Posterior cingulate gyrus (tissue), 11 donors: ENCODE data around the gene TSPYL4.
A peak's percentile ranks its signal among the peaks of the same experiment; 100 is the strongest.

ENCODE experiments used
- DNase-seq, 10 donors: peaks; one replicate each; pipeline versions ENCODE4 v3.0.0 to v3.0.0-alpha.2; 2020 to 2021; ENCODE audit warnings: mixed read lengths in 3 of 10
- intact Hi-C: fragments of 100-400 bp; cut with DNase I; formaldehyde crosslinking; loops from one replicate; pipeline ENCODE4 v1.15.1; 2023

The TSPYL4 gene

DNA sequence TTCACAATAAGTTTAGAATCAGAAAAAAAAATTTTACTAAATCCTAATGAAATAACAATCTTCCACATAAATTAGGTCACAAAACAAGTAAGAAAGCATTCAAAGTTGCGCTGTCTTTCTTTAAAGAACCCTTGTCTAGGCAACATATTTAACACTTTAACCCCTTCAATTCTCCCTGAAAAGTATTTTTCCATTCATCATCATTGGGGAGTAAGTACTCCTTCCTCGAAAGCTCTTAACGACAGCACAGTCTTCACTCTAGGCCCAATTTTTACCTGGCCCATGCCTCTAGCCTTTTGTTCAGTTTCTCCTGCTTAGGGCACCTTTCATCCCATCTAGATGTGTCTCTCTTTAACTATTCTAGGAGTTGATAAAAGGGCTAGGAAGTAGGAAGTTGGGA, 23.2 kb upstream of the TSPYL4 start:
- intact Hi-C loops: no loop called here
- no peak for DNase-seq

DNA sequence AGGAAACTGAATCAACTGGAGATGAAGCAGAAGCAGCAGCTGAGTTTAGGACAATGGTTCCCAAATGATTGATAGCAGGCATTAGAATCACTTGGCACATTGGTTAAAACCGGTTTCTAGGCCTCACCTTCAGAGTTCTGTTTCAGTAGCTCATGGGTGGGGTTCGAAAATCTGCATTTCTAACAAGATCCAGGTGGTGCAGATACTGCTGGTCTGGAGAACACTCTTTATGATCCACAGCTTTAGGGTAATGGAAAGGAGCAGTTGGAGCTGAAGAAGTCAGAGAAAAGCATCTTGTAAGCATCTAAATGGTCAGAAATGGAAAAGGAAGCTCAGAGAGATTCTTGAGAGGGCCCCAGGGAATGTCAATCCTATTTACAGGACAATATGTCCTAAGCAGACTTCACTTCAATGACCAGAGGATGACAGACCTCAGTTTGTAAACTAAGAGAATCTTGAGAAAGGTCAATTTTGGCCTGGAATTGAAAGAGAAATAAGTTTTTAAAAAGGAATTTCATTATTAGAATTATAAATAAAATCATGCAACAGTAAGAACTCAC, 17.4 kb upstream of the TSPYL4 start:
- intact Hi-C loops: no loop called here
- no peak for DNase-seq

DNA sequence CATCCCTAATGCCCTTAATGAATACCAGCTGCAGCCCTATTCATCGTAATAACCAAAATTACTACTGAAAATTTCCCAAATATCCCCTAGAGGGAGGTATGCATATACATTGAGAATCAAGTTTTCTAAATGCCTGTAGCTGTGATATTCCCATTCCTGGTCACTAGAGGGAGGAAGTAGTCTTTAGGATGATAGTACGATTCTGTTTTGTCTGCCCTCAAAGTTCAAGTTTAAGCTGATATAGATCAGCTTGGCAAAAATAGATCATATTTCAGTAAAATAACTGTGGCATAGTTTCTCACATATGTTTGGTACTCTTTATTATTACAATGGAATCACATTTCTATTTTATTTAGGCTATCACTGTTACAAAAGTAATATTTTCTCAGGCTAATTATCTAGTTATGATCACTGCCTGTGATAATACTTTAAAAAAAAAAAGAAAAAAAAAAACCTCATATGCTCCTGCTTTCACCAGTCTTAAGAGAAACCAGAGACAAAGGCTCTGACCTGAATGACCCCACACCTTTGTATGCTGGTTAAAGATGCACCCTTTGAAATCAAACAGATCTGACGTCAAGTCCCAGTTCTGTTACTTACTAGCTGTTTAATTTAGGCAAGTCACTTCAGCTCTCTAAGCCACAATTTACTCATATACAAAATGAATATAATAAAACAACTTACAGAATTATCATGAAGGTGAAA, 14.9 kb upstream of the TSPYL4 start:
- intact Hi-C loops: loop anchor here (10.0 kb wide), 1 partner anchor 54 kb away; no protein-coding TSS in a partner anchor
- no peak for DNase-seq

DNA sequence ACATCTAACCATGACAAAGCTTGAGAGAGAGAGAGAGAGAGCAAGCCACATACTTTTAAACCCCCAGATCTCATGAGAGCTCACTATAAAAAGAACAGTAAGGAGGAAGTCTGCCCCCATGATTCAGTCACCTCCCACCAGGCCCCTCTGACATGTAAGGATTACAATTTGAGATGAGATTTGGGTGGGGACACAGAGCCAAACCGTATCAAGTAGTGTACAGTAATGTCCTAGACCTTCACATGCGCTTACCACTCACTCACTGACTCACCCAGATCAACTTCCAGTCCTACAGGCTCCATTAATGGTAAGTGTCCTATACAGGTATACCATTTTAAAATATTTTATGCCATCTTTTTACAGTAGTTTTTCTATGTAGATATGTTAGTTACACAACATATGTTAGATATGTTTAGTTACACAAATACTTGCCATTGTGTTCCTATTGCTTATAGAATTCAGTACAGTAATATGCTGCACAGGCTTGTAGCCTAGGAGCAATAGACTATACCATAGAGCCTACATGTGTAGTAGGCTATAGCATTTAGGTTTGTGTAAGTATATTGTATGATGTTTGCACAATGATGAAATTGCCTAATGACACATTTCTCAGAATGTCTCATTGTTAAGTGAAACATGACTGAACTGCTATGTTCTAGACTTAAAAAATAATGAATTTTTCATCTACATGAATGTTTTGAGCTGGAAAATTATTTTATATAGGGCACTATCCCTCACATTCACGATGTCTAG, 14.1 kb upstream of the TSPYL4 start:
- no peak for DNase-seq
- intact Hi-C loops: loop anchor here (10.0 kb wide), 1 partner anchor 53 kb away; no protein-coding TSS in a partner anchor

DNA sequence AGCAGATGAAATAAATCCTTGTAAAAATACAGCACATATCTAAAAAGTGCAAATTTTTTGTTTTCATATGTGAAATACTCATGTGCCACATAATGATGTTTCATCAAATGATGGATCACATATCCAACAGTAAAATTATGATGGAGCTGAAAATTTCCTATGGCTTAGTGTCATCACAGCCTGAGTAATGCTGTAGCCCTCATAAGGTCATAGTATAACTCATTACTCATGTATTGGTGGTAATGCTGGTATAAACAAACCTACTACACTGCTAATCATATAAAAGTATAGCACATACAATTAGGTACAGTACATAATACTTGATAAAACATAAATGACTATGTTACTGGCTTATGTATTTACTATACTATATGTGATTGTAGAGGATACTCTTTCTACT, 12.9 kb upstream of the TSPYL4 start:
- intact Hi-C loops: loop anchor here (10.0 kb wide), 1 partner anchor 52 kb away; no protein-coding TSS in a partner anchor
- DNase-seq: no peak

DNA sequence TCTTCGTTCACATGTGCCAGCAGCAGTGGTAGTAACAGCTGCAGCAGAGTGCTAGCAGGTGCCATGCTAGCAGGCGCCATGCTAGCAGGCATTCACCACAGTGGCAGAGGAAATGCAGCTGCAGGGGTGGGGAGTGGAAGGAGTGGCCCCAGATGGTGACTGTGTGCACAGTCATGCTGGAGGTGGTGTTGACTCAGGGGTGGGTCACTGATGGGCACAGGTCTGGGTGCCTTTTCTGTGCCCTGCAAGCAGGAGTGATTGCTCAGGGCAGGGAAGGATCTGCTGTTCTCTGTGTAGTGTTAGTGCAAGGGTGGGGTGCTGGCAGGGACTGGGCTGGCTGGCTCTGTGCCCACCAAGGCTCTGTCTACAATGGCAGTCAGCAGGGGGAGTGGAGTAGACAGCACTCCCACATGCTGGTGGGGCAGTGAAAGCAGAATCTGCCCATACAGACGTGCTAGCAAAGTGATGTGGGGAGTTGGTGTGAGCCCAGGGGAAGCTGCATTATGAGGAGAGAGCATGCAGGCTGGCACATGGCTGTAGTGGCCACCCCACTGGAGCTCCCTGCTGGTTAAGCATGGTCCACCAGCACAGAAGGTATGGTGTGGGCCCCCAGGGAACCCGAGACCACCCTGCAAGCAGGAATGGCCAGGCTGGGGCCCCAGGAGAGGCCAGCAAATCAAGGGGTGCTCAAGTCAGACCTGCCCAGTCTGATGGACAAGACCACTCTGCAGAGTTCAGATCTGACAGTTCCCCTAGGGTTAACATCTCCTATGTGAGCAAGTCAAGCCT, 11.4 kb upstream of the TSPYL4 start:
- intact Hi-C loops: loop anchor here (10.0 kb wide), 1 partner anchor 50 kb away; no protein-coding TSS in a partner anchor
- DNase-seq: peak in 3 of 10 donors; percentile 30 to 76 (median 72)

DNA sequence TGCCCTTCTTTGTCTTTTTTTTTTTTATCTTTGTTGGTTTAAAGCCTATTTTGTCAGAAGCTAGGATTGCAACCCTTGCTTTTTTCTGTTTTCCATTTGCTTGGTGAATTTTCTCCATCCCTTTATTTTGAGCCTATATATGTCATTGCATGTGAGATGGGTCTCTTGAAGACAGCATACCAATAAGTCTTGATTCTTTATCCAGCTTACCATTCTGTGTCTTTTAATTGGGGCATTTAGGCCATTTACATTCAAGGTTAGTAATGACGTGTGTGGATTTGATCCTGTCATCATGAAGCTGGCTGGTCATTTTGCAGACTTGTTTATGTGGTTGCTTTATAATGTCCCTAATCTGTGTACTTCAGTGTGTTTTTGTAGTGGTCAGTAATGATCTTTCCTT, 9.5 kb upstream of the TSPYL4 start:
- intact Hi-C loops: loop anchor here (10.0 kb wide), 1 partner anchor 49 kb away; no protein-coding TSS in a partner anchor
- DNase-seq: no peak

DNA sequence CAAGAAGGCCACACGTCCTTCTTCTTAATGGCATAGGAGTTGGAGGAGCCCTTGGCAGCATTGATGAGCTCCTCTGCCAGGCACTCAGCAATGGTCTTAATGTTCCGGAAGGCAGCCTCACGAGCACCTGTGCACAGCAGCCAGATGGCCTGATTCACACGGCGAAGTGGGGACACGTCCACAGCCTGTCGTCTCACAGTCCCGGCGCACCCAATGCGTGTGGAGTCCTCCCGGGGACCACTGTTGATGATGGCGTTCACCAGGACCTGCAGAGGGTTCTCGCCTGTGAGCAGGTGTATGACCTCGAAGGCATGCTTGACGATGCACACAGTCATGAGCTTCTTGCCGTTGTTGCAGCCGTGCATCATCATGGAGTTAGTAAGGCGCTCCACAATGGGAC, 4.6 kb upstream of the TSPYL4 start:
- no peak for DNase-seq
- intact Hi-C loops: no loop called here

DNA sequence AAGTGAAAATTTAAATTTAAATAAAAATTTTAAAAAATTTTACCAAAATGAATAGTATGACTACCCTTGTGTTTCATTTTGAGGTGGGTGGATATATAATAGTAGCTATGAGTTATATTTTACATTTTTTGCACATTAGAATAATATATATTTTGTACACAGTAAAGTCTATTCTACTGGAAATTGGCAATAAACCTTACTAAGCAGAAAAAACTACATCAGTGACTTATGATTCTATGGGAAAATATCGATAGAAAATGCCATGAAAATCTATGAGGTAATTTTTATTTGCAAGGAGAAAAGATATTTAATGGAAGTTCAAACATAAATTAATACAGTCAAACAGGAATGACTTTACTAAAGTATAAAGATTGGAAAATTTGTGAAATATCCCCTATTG, 2.8 kb upstream of the TSPYL4 start:
- intact Hi-C loops: no loop called here

DNA sequence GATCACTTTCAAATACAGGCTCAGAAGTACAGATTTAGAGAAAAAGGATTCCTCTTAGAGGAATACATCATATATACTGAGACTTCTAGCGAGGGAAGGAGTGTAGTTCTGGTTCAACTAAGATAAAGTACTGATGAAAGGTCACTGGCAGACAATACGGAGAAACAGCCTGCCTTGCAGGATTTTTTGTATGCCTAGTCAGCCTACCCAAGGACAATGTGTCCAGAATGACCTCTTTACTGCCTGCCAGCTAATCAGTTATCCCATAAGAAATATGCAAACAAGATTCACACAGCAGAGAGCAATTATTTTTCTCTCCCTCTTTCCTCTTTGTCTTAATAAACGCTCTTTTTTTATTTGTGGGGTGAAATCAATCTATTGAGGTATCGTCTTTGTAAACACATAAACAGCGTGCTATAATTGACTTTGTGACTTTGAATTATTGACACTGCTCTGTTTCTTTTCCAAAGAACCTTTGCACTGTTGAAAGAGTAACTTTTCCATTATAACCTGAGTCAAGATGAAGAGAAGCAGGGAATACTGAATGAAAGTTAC, 1.4 kb upstream of the TSPYL4 start:
- no peak for DNase-seq
- intact Hi-C loops: no loop called here

More for the DNA sequence above, 2.8 kb upstream of the TSPYL4 start:
- DNase-seq: no peak

DNA sequence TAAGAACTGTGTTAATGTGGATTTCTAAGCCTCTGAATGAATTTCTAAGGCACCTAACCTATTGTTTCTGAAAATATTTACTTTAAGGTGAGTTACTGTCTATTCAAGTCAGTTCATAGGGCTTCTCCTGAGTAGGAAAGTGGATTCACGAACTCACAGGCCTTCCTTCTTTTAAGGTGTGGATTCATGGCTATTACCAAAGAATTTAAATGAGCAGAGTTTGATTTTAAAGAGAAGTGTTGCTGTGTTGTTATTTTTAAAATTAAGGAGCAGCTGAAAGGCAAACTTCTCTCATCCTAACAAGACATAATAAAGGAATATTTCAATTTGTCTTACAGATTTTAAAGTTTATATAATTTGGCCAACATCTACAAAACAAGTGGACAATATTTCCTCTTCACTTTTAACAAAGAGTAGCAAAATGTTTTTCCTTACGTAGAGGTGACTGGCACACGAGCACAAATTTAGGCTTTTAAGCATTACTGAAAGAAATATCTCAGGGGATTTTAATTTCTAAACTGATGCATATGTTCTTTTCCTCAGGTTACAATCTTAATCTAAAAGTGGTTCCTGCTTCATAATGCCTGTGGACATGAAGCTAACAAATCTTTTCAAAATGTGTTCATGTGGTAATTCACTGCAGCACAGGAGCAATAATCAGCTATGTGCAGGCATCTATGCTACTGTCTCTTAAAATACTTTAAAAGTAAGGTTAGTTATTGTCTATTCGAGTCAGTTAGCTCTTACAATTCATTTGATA, 602 bp upstream of the TSPYL4 start:
- intact Hi-C loops: no loop called here
- no peak for DNase-seq

DNA sequence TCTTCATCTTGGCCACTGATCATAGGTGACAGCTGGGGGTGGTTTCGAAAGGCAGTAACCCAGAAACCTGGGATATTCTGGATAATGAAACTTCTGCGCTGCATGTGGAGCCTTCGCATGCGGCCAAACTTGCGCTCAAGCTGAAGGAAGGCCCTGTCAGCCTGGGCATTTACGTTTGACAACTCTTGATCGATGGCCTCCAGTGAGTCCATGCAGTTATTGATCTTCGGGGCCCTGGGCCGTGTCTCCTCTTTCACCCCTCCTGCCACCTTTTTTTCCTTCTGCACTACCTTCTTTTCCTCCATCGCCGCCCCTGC, 729 bp downstream of the TSPYL4 start:
- DNase-seq: peak in 1 of 10 donors; percentile 20
- intact Hi-C loops: loop anchor here (1.0 kb wide), 1 partner anchor 24 kb away; no protein-coding TSS in a partner anchor

DNA sequence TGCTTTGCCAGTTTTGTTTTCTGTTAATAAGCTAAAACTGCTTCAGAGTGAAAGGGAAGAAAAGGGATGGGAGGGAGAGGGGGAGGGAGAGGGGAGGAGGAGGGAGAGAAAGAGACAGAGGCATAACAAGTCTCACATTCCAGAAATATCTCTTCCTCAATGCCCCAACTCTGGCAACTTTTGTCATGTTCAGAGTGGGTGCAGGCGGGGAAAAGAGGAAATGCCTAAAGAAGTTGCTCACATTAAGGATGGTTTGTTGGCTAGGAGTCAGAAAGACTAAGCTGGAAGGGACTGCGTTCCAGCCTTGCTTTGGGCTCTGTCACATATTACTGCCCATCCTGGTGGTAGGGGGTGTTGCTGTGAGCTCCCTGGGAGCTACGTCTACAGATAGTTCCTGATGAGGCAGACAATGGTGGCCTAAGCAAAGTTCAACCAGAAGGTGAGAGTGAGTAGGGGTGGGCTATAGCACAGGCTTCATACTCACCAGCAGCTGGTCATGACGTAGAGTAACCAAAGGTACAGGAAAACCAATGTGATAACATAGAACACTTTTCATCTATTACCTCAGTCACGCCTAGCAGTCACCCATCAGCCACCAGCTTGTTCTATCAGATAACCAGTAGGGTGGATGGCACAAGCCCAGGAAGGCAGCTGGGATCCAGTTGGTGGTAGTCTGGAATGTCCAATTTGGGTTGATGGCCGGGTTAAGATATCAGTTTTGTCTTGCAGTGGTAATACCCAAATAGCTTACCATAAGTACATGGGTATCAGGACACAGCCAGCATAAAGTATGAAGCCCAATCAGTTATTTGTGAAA, 2.1 kb downstream of the TSPYL4 start:
- intact Hi-C loops: no loop called here
- no peak for DNase-seq

DNA sequence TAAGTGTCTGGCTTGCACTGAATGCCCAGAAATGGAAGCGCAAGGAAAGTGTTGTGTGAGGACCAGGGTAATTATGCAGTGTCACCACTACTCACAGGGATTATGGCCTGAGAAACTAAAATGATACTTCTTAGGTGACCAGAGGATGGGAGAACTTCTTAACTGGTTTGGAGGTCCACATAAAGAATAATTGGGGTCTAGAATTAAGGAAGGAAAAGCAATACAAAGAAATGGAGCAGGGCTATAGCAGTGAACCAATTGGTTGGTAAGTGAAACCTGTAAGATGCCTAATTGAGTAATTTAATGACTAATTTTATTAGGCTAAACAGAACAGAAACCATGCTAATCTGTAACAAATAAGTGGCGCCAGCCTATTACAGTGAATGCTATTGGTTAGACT, 5.3 kb downstream of the TSPYL4 start:
- DNase-seq: no peak
- intact Hi-C loops: no loop called here

DNA sequence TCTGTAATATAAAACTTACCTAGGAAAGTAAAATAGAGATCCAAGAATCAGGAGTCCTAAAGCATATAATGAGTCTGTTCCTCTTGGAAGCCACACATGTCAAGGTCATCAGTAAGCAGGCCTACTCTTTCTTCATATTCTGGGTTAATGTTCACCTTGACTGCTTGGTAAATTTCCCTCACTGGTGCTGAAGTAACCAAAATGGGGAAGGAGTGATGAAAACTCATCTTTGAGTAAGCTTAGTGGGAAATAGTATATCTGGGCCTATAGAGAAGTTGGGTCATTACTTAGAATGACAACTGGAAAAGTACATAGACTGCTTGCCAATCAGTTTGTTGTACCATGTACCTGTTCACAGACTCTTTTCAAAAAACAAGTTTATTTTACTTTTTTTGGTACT, 6.6 kb downstream of the TSPYL4 start:
- DNase-seq: no peak
- intact Hi-C loops: no loop called here

DNA sequence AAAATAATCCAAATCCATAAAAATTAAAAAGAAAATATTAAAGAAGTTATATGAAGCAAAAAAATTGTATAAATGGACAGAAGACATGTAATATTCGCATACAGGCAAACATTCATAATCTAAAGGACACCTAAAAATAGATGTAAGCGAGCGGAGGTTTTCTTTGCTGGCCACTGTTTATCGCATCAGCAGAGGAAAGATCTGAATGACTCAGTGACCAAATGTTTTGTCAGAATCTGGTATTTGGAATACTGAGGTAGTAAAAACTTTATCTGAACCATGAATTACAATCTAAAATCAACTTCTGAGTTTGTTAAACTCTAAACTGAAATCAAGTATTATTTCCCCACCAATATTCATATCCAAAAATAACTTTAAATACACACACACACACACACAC, 7.8 kb downstream of the TSPYL4 start:
- intact Hi-C loops: no loop called here

DNA sequence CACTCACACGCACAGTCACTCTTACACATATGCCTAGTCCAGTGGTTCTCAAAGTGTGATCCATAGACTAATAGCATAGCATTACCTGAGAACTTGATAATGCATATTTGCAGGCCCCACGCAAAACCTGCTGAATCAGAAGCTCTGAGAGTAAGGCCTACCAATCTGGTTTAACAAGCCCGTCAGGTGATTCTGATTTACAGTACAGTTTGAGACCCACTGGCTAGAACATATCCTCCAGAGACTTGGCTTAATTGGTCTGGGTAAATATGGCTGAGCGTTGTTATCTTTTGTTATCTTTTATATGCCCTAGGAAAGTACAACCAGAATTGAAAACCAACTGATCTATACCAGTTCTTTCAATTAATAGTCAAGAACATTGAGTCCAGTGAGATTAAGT, 9.6 kb downstream of the TSPYL4 start:
- intact Hi-C loops: no loop called here
- DNase-seq: no peak

More for the DNA sequence above, 7.8 kb downstream of the TSPYL4 start:
- DNase-seq: no peak

DNA sequence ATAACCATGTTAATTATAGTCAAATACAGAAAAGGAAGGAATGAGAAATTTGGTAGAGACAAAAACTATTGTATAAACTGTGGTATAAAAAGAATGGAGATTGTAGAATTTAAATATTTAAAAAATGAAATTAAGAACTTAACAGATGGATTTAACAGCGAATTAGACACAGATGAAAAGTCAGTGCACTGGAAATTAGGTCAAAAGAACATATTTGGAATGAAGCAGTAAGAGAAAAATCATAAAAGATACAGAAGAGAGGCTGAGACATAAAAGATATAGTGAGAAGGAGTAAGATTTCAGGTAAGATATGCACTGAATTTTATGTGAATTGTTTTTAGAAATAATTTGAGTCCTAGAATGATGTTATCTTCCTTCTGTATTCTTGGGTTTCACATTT, 14.0 kb downstream of the TSPYL4 start:
- intact Hi-C loops: no loop called here
- no peak for DNase-seq

DNA sequence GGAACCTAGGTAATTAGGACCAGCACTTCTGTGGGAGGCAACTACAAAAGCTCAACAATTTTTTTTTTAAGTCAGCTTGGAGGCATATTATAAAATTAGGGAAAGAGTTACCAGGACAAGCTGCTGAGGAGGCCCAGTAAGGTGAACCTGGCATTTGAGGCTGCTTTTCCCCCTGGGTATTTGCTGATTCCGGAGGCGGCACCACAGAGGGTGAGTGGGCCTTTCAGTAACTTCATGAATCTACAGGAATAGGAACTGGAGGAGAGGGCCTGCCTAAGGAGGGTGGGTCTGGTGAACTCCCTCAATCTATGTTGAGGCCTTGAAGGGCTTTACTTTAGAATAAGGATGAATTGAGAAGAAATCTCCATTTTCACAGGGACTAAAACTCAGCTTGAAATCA, 14.6 kb downstream of the TSPYL4 start:
- intact Hi-C loops: no loop called here
- no peak for DNase-seq
